GM23248 (cell line): Measurements from ENCODE around the gene ATG5. TPM values are rescaled to one million over a fixed set of nuclear protein-coding genes. Genes with fewer than 3 reads are reported as not detected.
"Not testable (repeated sequence)": the region's sequence is repeated elsewhere in the genome, so short reads cannot be mapped to it uniquely, and the experiment has no call there.

ENCODE experiments used
- DNase-seq: peaks from one replicate; pipeline ENCODE4 v3.0.0-alpha.2; 2015
- H2AFZ ChIP-seq: fragments of 200-600 bp; sonication (generic); 2 replicates; pipeline ENCODE4 v1.6.1; 2016; ENCODE audit warnings: antibody characterized with exemption
- H3F3A ChIP-seq: fragments of 200-600 bp; sonication (generic); 2 replicates; pipeline ENCODE4 v1.6.1; 2016; ENCODE audit warnings: mild to moderate bottlenecking, antibody characterized with exemption, mixed run types; ENCODE audit not compliant: insufficient read depth
- H3K27ac ChIP-seq: fragments of 200-600 bp; sonication (generic); 2 replicates; pipeline ENCODE4 v1.5.1; 2016; ENCODE audit warnings: mild to moderate bottlenecking
- H3K27me3 ChIP-seq: fragments of 200-600 bp; sonication (generic); replicated peaks from 2 replicates; pipeline ENCODE4 v1.6.1; 2016; ENCODE audit warnings: mild to moderate bottlenecking; ENCODE audit not compliant: insufficient read depth
- H3K36me3 ChIP-seq: fragments of 200-600 bp; sonication (generic); 2 replicates; pipeline ENCODE4 v1.6.1; 2016; ENCODE audit warnings: low read depth, mild to moderate bottlenecking
- H3K4me1 ChIP-seq: fragments of 200-600 bp; sonication (generic); 2 replicates; pipeline ENCODE4 v1.6.1; 2016; ENCODE audit warnings: mild to moderate bottlenecking; ENCODE audit not compliant: insufficient read depth
- H3K4me2 ChIP-seq: fragments of 200-600 bp; sonication (generic); one replicate; pipeline ENCODE4 v1.6.1; 2016; ENCODE audit warnings: mild to moderate bottlenecking; ENCODE audit not compliant: unreplicated experiment
- H3K4me3 ChIP-seq: fragments of 200-600 bp; sonication (generic); 2 replicates; pipeline ENCODE4 v1.5.1; 2016; ENCODE audit warnings: mild to moderate bottlenecking
- H3K79me2 ChIP-seq: fragments of 200-600 bp; sonication (generic); 2 replicates; pipeline ENCODE4 v1.6.1; 2016; ENCODE audit warnings: mild to moderate bottlenecking; ENCODE audit not compliant: insufficient read depth
- H3K9ac ChIP-seq: fragments of 200-600 bp; sonication (generic); 2 replicates; pipeline ENCODE4 v1.6.1; 2016; ENCODE audit warnings: mild to moderate bottlenecking
- H3K9me2 ChIP-seq: fragments of 200-600 bp; sonication (generic); 2 replicates; pipeline ENCODE4 v1.6.1; 2016; ENCODE audit warnings: mixed run types, mild to moderate bottlenecking, moderate library complexity; ENCODE audit not compliant: insufficient read depth
- H3K9me3 ChIP-seq: fragments of 200-600 bp; sonication (generic); one replicate; pipeline ENCODE4 v1.6.1; 2017; ENCODE audit warnings: low read depth
- H4K20me1 ChIP-seq: fragments of 200-600 bp; sonication (generic); 2 replicates; pipeline ENCODE4 v1.6.0; 2016; ENCODE audit not compliant: insufficient read depth
- EZH2 ChIP-seq: fragments of 200-600 bp; sonication (generic); IDR thresholded peaks from 2 replicates; pipeline ENCODE4 v1.6.1; 2018; ENCODE audit warnings: antibody characterized with exemption, mild to moderate bottlenecking; ENCODE audit not compliant: insufficient read depth, poor library complexity, severe bottlenecking
- EZH2phosphoT487 ChIP-seq: fragments of 200-600 bp; sonication (generic); IDR thresholded peaks from 2 replicates; pipeline ENCODE4 v1.6.1; 2018; ENCODE audit warnings: antibody characterized with exemption, moderate library complexity, mild to moderate bottlenecking, low read depth; ENCODE audit not compliant: insufficient read depth
- WGBS, 2 experiments: methylation state at CpG; one replicate each; pipeline ENCODE4 v1.1.6; 2015 to 2017; ENCODE audit warnings: low lambda C conversion rate in 2 of 2, low coverage in 1 of 2; ENCODE audit errors: missing lambda C conversion rate in 2 of 2; 5-methylcytosine and 5-hydroxymethylcytosine counted together
- in situ Hi-C: fragments of 300-500 bp; cut with MboI; formaldehyde crosslinking; loops from 2 replicates; pipeline ENCODE4 v1.15.0; 2020
- polyA plus RNA-seq: library from polyadenylated mRNA; unstranded; fragments of >200 nt; fragmentation: Nextera tagmentation; extraction: Ambion mirVana; gene quantifications from 2 replicates; pipeline ENCODE4 v1.2.1, GENCODE V29; 2016
- total RNA-seq: library from RNA; depleted of rRNA; stranded (reverse); fragments of >200 nt; shearing (Covaris generic); gene quantifications from 2 replicates; pipeline ENCODE4 v1.2.3, GENCODE V29; 2014

Gene ATG5
- total and polyA plus RNA-seq, 2 experiments from 2014 or later, result 39.4 to 44.2 TPM

DNA sequence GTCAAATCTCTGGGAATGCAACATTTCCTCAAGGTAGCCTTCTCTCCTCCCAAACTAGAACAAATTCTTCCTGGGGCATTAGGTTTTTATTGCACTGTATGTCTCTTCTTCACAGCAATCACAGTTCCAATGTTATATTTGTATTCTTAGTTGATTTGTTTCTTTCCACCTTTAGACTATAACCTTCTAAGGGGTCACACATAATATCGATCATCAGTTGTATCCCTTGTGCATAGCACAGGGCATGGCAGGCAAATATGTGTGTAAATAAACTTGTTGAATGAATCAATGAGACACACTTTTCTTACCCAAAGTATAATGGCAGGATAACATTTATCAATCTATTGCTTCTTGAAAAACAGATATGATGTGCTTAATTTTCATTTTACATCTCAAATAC lies 81.0 kb downstream of the ATG5 start:
- Histone ChIP-seq H3K79me2 (peaks cover 46% of the 10 kb centered on the region), H4K20me1 (no peaks in the 10 kb centered on the region), H3K4me2 (no peak overlapping the region), H3F3A (no peaks in the 10 kb centered on the region; the same call in 1 of the 2 replicates), H3K9me3 (no peaks in the 10 kb centered on the region), H3K9ac (no peak overlapping the region), H3K4me1 (peaks cover 21% of the 10 kb centered on the region), H2AFZ (no peak overlapping the region), H3K9me2 (no peaks in the 10 kb centered on the region), H3K36me3 (no peaks in the 10 kb centered on the region; the same call in 1 of the 2 replicates), H3K27me3 (no peaks in the 10 kb centered on the region), H3K27ac (no peak overlapping the region), H3K4me3 (no peak overlapping the region)
- TF ChIP-seq EZH2phosphoT487, result no peak
- no peak for TF ChIP-seq EZH2
- 100% methylated on average over 1 of the region's 1 CpG for WGBS, 2 experiments
- in situ Hi-C loops, result no loop called here
- no peak for DNase-seq

- in situ Hi-C loops, result no loop called here
- 63% methylated on average over 4 of the region's 4 CpGs for WGBS, 2 experiments
- TF ChIP-seq EZH2, result no peak
- no peak for TF ChIP-seq EZH2phosphoT487
Observed at GRCh38 chr6:106243261-106243660, 82.3 kb downstream of the ATG5 start.

GRCh38 chr6:106241498-106241897 lies 84.1 kb downstream of the ATG5 start:
- DNase-seq, result no peak
- no peaks in the 10 kb centered on the region for H3K9me2 ChIP-seq

More at GRCh38 chr6:106243261-106243660, 82.3 kb downstream of the ATG5 start:
- Histone ChIP-seq H3K9me2 (no peaks in the 10 kb centered on the region), H3K79me2 (peaks cover 48% of the 10 kb centered on the region), H3K4me2 (no peak overlapping the region), H3K36me3 (no peaks in the 10 kb centered on the region; the same call in 1 of the 2 replicates), H3K27ac (no peak overlapping the region), H3K27me3 (no peaks in the 10 kb centered on the region), H3K9me3 (no peaks in the 10 kb centered on the region), H3K4me3 (no peak overlapping the region), H4K20me1 (no peaks in the 10 kb centered on the region), H2AFZ (no peak overlapping the region), H3K4me1 (peaks cover 21% of the 10 kb centered on the region), H3K9ac (no peak overlapping the region), H3F3A (no peaks in the 10 kb centered on the region; the same call in 1 of the 2 replicates)
- DNase-seq, result no peak

DNA sequence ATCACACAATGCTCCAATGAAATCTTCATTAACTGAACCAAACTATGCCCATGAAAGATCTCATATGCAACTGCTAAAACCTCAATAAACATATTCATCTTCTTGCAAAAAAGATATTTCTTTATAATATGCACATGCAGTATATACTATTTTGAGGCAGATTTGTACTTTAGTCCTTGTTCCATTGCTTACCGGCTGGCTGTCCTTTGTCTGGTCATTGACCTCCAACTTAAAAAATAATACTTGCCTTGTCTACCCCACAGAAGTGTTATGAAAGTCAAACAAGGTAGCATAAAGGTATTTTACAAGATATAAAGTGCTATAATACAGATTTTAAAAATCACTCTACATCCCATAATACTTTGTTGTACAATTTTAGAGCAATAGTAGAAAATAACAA lies 88.3 kb downstream of the ATG5 start:
- Histone ChIP-seq H4K20me1 (no peaks in the 10 kb centered on the region), H3K27me3 (no peaks in the 10 kb centered on the region), H3K79me2 (peaks cover 32% of the 10 kb centered on the region; the same call in 1 of the 2 replicates), H3K9me3 (no peaks in the 10 kb centered on the region), H3K9me2 (no peaks in the 10 kb centered on the region), H3K27ac (no peak overlapping the region), H3K4me2 (no peak overlapping the region), H3K4me1 (no peaks in the 10 kb centered on the region), H2AFZ (no peak overlapping the region), H3K36me3 (0 out of 2 replicates have a peak, but pooled peaks cover 3% of the 10 kb centered on the region), H3K9ac (no peak overlapping the region), H3K4me3 (no peak overlapping the region), H3F3A (no peaks in the 10 kb centered on the region)
- 98 to 100% methylated on average over 1 of the region's 1 CpG for WGBS, 2 experiments
- in situ Hi-C loops, result no loop called here
- DNase-seq, result no peak
- TF ChIP-seq EZH2 (no peak), EZH2phosphoT487 (no peak)

More at GRCh38 chr6:106241498-106241897, 84.1 kb downstream of the ATG5 start:
- H3K4me2 ChIP-seq, result no peak overlapping the region
- H3K27me3 ChIP-seq, result no peaks in the 10 kb centered on the region
- H2AFZ ChIP-seq, result no peak overlapping the region
- no peak overlapping the region for H3K4me3 ChIP-seq
- no peaks in the 10 kb centered on the region for H3K9me3 ChIP-seq
- TF ChIP-seq EZH2phosphoT487 (no peak), EZH2 (no peak)
- H3K27ac ChIP-seq, result no peak overlapping the region
- peaks cover 9% of the 10 kb centered on the region; the same call in 1 of the 2 replicates for H3K4me1 ChIP-seq
- H3K9ac ChIP-seq, result no peak overlapping the region
- in situ Hi-C loops, result no loop called here
- no peaks in the 10 kb centered on the region for H3F3A ChIP-seq
- H3K36me3 ChIP-seq, result no peaks in the 10 kb centered on the region; the same call in 1 of the 2 replicates
- peaks cover 43% of the 10 kb centered on the region for H3K79me2 ChIP-seq
- no peaks in the 10 kb centered on the region for H4K20me1 ChIP-seq

DNA sequence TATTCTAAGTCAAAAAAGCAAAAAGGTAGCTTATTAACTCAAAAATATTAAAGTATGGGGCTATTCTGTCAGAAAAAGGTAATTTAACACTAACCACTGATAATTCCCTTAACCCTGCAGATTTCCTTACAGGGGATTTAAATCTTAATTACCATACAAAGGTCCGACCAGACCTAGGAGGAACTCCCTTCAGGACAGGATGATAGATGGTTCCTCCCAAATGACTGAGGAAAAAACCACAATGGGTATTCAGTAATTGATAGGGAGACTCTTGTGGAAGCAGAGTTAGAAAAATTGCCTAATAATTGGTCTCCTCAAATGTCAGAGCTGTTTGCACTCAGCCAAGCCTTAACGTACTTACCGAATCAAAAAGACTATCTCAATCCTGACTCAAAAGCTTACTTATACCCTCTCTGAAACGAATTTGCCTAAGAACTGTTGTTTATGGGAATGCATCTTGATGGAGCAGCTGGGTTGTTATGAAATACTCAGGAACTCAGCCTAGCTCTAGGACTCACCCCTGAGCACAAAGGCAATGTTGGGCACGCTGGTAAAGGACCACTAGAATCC lies 95.6 kb downstream of the ATG5 start:
- not testable (repeated sequence) for H3F3A ChIP-seq

More for the DNA sequence above, 95.6 kb downstream of the ATG5 start:
- H4K20me1 ChIP-seq, H3K36me3 ChIP-seq, H3K9ac ChIP-seq, H2AFZ ChIP-seq, DNase-seq, in situ Hi-C loops, H3K27me3 ChIP-seq, H3K4me2 ChIP-seq, H3K9me2 ChIP-seq, H3K4me3 ChIP-seq, H3K4me1 ChIP-seq, H3K9me3 ChIP-seq, H3K27ac ChIP-seq: not testable (repeated sequence)
- WGBS, 2 experiments, result 88 to 92% methylated on average over 5 of the region's 5 CpGs
- H3K79me2 ChIP-seq, result 0 out of 2 replicates have a peak, but pooled peaks cover 21% of the 10 kb centered on the region
